CD4-positive, alpha-beta T cell treated with Interferon alpha-2 for 1 hour (primary cell): ENCODE measurements around the gene NEXN.

Source experiments
- DNase-seq, 2 donors: peaks; one replicate each; pipeline ENCODE4 v3.0.0-alpha.2; 2020 to 2022

The NEXN gene

GRCh38 chr1:77888081-77888780 lies at the start of gene NEXN:
Gene NEXN (plus strand): TSS chr1:77888624. CDS start chr1:77916107, 27,483 bp downstream.
- DNase-seq = no peak

- DNase-seq = no peak
Observed at GRCh38 chr1:77841574-77841973, 46.9 kb upstream of the NEXN start.

- no peak for DNase-seq
Observed at GRCh38 chr1:77845951-77846350, 42.5 kb upstream of the NEXN start.

GRCh38 chr1:77846966-77847365 lies 41.5 kb upstream of the NEXN start:
- no peak for DNase-seq

GRCh38 chr1:77847621-77848080 lies 40.8 kb upstream of the NEXN start:
- DNase-seq = no peak

- DNase-seq = no peak
Observed at GRCh38 chr1:77850082-77850481, 38.3 kb upstream of the NEXN start.

- DNase-seq = no peak
Observed at GRCh38 chr1:77857552-77857951, 30.9 kb upstream of the NEXN start.

- DNase-seq = no peak
Observed at GRCh38 chr1:77858725-77859124, 29.7 kb upstream of the NEXN start.

GRCh38 chr1:77859248-77859647 lies 29.2 kb upstream of the NEXN start:
- DNase-seq = no peak

GRCh38 chr1:77866296-77866695 lies 22.1 kb upstream of the NEXN start:
- no peak for DNase-seq

- no peak for DNase-seq
Observed at GRCh38 chr1:77872645-77873044, 15.8 kb upstream of the NEXN start.

GRCh38 chr1:77873461-77873860 lies 15.0 kb upstream of the NEXN start:
- DNase-seq = no peak

- DNase-seq = no peak
Observed at GRCh38 chr1:77874804-77875445, 13.5 kb upstream of the NEXN start.

GRCh38 chr1:77876884-77877283 lies 11.5 kb upstream of the NEXN start:
- DNase-seq = no peak

- no peak for DNase-seq
Observed at GRCh38 chr1:77881061-77881460, 7.4 kb upstream of the NEXN start.

- no peak for DNase-seq
Observed at GRCh38 chr1:77882411-77882810, 6.0 kb upstream of the NEXN start.

GRCh38 chr1:77888781-77889642 lies 588 bp downstream of the NEXN start:
- DNase-seq = no peak

GRCh38 chr1:77889671-77890070 lies 1.2 kb downstream of the NEXN start:
- no peak for DNase-seq

GRCh38 chr1:77891200-77891599 lies 2.8 kb downstream of the NEXN start:
- DNase-seq = no peak

GRCh38 chr1:77899647-77900320 lies 11.4 kb downstream of the NEXN start:
- DNase-seq = no peak

GRCh38 chr1:77900687-77901293 lies 12.4 kb downstream of the NEXN start:
- no peak for DNase-seq

- DNase-seq = no peak
Observed at GRCh38 chr1:77905603-77906002, 17.2 kb downstream of the NEXN start.
